K562 (cell line): ENCODE results near the gene BRCA1. TPM values are rescaled to one million over a fixed set of nuclear protein-coding genes. Genes with fewer than 3 reads are reported as not detected.

Experiments
- CC2D1A ChIP-seq: fragments of 450-650 bp; IDR thresholded peaks from 2 replicates; pipeline ENCODE4 v1.6.1; 2017; ENCODE audit warnings: mild to moderate bottlenecking
- EGR1 ChIP-seq: fragments of 450-650 bp; conservative IDR thresholded peaks from 2 replicates; pipeline ENCODE4 v1.6.1; 2017; ENCODE audit warnings: mild to moderate bottlenecking
- FOXA3 ChIP-seq, 2 experiments: fragments of 450-650 bp in 1 of 2; sonication (generic) in 1 of 2; formaldehyde crosslinking; IDR thresholded peaks in 1 of 2; conservative IDR thresholded peaks in 1 of 2; 2 replicates each; pipeline versions ENCODE4 v1.4.0 to v1.8.0; 2020 to 2022; ENCODE audit warnings: mild to moderate bottlenecking in 2 of 2, missing genetic modification reagents in 1 of 2
- HMG20A ChIP-seq: fragments of 450-650 bp; formaldehyde crosslinking; conservative IDR thresholded peaks from 2 replicates; pipeline ENCODE4 v1.4.0; 2020; ENCODE audit warnings: mild to moderate bottlenecking, mixed read lengths
- ILF3 ChIP-seq: fragments of 450-650 bp; IDR thresholded peaks from 2 replicates; pipeline ENCODE4 v1.6.1; 2018; ENCODE audit warnings: antibody characterized with exemption, mild to moderate bottlenecking, moderate library complexity, borderline replicate concordance
- MYBL2 ChIP-seq, 2 experiments: fragments of 450-650 bp in 1 of 2; sonication (generic) in 1 of 2; formaldehyde crosslinking in 1 of 2; IDR thresholded peaks; 2 replicates each; pipeline versions ENCODE4 v1.6.1 to v1.8.1; 2017 to 2022; ENCODE audit warnings: borderline replicate concordance in 1 of 2, inconsistent platforms in 1 of 2, low read depth in 1 of 2, mild to moderate bottlenecking in 1 of 2, missing genetic modification reagents in 1 of 2, moderate library complexity in 1 of 2
- PPARD ChIP-seq: fragments of 250-450 bp; sonication (Bioruptor Pico); IDR thresholded peaks from 2 replicates; pipeline ENCODE4 v1.8.0; 2022; ENCODE audit warnings: inconsistent platforms, mild to moderate bottlenecking, moderate library complexity
- RBBP5 ChIP-seq: fragments of 200-600 bp; sonication (generic); IDR thresholded peaks from 2 replicates; pipeline ENCODE4 v1.6.1; 2012; ENCODE audit warnings: borderline replicate concordance, mild to moderate bottlenecking, low read length, control low read depth, inconsistent platforms; ENCODE audit not compliant: insufficient read depth, poor library complexity, severe bottlenecking
- SIN3A ChIP-seq, 2 experiments: fragments of 150-350 bp in 1 of 2; IDR thresholded peaks; 2 replicates each; pipeline ENCODE4 v1.6.1; 2011 to 2016; ENCODE audit warnings: borderline replicate concordance in 2 of 2, low read depth in 2 of 2, low read length in 2 of 2, mild to moderate bottlenecking in 2 of 2, moderate library complexity in 2 of 2; ENCODE audit not compliant: control insufficient read depth in 1 of 2
- YY1 ChIP-seq, 3 experiments: IDR thresholded peaks; 2 replicates each; pipeline ENCODE4 v1.6.1; 2011; ENCODE audit warnings: low read length in 2 of 3, mild to moderate bottlenecking in 2 of 3, moderate library complexity in 2 of 3, borderline replicate concordance in 1 of 3, control low read depth in 1 of 3, low read depth in 1 of 3; ENCODE audit not compliant: insufficient read depth in 3 of 3, insufficient replicate concordance in 2 of 3, control insufficient read depth in 1 of 3, insufficient read length in 1 of 3; ENCODE audit errors: extremely low read depth in 1 of 3
- polyA plus RNA-seq, 8 experiments: library from polyadenylated mRNA; depleted of rRNA in 4 of 8; stranded (reverse) in 5 of 8; unstranded in 3 of 8; fragments of >200 nt; fragmentation: Nextera tagmentation in 2 of 8; fragmentation: Illumina TruSeq in 1 of 8; extraction: Ambion mirVana in 2 of 8; extraction: Trizol in 1 of 8; gene quantifications; 2 replicates each; pipeline versions ENCODE4 v1.2.1 to v1.2.3, GENCODE V29; 2011 to 2014; ENCODE audit warnings: inconsistent platforms in 1 of 8, missing spikeins in 1 of 8
- total RNA-seq, 7 experiments: library from RNA; depleted of rRNA in 6 of 7; stranded (reverse); fragments of >200 nt in 6 of 7; fragmentation: Illumina TruSeq in 2 of 7; extraction: Trizol in 2 of 7; gene quantifications; 2 replicates each; pipeline versions ENCODE4 v1.2.1 to v1.2.3, GENCODE V29; 2011 to 2021; ENCODE audit warnings: low replicate concordance in 1 of 7
- TF ChIP-seq, protein P1 (sequence below), 3 experiments: fragments of 200-800 bp in 1 of 3; sonication (Bioruptor generic) in 1 of 3; sonication (generic) in 1 of 3; formaldehyde crosslinking in 1 of 3; IDR thresholded peaks; 2 replicates each; pipeline versions ENCODE4 v1.6.1 to v1.8.0; 2016 to 2022; ENCODE audit warnings: mild to moderate bottlenecking in 2 of 3, missing compliant biosample characterization in 2 of 3, missing genetic modification characterization in 2 of 3, missing genetic modification reagents in 1 of 3
- TF ChIP-seq, protein P2 (sequence below): sonication (generic); formaldehyde crosslinking; IDR thresholded peaks from 2 replicates; pipeline ENCODE4 v1.8.0; 2022; ENCODE audit warnings: missing genetic modification reagents, mild to moderate bottlenecking, moderate library complexity, borderline replicate concordance
- TF ChIP-seq, protein P3 (sequence below): sonication (generic); formaldehyde crosslinking; IDR thresholded peaks from 2 replicates; pipeline ENCODE4 v1.8.0; 2022; ENCODE audit warnings: mild to moderate bottlenecking, missing genetic modification reagents
- TF ChIP-seq, protein P4 (sequence below): sonication (generic); formaldehyde crosslinking; IDR thresholded peaks from 2 replicates; pipeline ENCODE4 v1.8.1; 2022; ENCODE audit warnings: missing genetic modification reagents
- TF ChIP-seq, protein P5 (sequence below): sonication (generic); formaldehyde crosslinking; IDR thresholded peaks from 2 replicates; pipeline ENCODE4 v1.9.0; 2022; ENCODE audit warnings: mild to moderate bottlenecking, missing genetic modification reagents

The BRCA1 gene
- total and polyA plus RNA-seq, 9 of the 15 experiments (the other 6 are each of a cell fraction or from before 2014, with no cell fraction given), result 25.9 to 95.3 (median 62.3) TPM

DNA sequence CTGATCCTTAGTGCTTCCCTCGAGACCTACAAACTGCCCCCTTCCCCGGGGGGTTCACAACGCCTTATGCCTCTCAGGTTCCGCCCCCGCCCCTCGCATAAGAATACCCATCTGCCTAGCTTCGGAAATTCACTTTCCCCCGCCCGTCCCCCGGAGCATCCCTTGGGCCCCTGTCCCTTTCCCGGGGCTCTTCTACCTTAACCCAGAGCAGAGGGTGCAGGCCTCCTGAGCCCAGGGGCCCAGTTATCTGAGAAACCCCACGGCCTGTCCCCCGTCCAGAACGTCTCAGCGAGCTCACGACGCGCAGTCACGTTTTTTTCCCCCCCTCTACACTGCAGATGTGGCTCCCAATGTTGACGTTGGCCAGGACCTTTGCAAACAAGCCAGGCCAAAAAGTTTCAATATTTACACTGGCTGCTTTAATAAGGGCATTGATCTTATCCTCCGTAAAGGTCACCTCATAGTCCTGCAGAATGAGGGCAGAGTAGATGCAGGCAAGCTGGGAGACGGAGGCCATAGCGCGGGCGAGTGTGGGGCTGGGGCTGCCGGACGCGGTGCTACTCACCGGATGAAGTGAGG, 44.5 kb upstream of the BRCA1 start (continued):
- TF ChIP-seq YY1 (IDR thresholded peaks at IDR 0.05; ENCODE audit: borderline replicate concordance in 1 of 3, control insufficient read depth in 1 of 3, extremely low read depth in 1 of 3, insufficient read depth in 3 of 3, insufficient read length in 1 of 3, insufficient replicate concordance in 2 of 3, low read depth in 1 of 3, low read length in 2 of 3) (peak in 1 of 3 experiments; percentile 66), PPARD (CRISPR knock-in tag) (no peak), FOXA3 (CRISPR knock-in tag; conservative IDR thresholded peaks at IDR 0.05 in 1 of 2, IDR thresholded peaks at IDR 0.05 in 1 of 2) (peak in 1 of 2 experiments; percentile 83; a peak in 1 of 4 replicates), EGR1 (peak; percentile 57), HMG20A (CRISPR knock-in tag) (no peak), SIN3A (IDR thresholded peaks at IDR 0.05; ENCODE audit: borderline replicate concordance in 2 of 2, control insufficient read depth in 1 of 2, low read depth in 2 of 2, low read length in 2 of 2) (peak in 1 of 2 experiments; percentile 51; a peak in 2 of 4 replicates), ILF3 (no peak), RBBP5 (peak; percentile 82), CC2D1A (no peak), MYBL2 (IDR thresholded peaks at IDR 0.05; ENCODE audit: low read depth) (no peak), MYBL2 (CRISPR knock-in tag; IDR thresholded peaks at IDR 0.05; ENCODE audit: borderline replicate concordance) (no peak)
- TF ChIP-seq, protein P1, sequence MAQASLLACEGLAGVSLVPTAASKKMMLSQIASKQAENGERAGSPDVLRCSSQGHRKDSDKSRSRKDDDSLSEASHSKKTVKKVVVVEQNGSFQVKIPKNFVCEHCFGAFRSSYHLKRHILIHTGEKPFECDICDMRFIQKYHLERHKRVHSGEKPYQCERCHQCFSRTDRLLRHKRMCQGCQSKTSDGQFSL (CRISPR knock-in tag; IDR thresholded peaks at IDR 0.05), result peak; percentile 58
- TF ChIP-seq, protein P1 (tag; IDR thresholded peaks at IDR 0.05), result peak in 1 of 2 experiments; percentile 52; a peak in 1 of 4 replicates
- TF ChIP-seq, protein P2, sequence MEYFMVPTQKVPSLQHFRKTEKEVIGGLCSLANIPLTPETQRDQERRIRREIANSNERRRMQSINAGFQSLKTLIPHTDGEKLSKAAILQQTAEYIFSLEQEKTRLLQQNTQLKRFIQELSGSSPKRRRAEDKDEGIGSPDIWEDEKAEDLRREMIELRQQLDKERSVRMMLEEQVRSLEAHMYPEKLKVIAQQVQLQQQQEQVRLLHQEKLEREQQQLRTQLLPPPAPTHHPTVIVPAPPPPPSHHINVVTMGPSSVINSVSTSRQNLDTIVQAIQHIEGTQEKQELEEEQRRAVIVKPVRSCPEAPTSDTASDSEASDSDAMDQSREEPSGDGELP (CRISPR knock-in tag), result 0 out of 2 replicates have a peak, but pooled peaks have one; percentile 6
- TF ChIP-seq, protein P3, sequence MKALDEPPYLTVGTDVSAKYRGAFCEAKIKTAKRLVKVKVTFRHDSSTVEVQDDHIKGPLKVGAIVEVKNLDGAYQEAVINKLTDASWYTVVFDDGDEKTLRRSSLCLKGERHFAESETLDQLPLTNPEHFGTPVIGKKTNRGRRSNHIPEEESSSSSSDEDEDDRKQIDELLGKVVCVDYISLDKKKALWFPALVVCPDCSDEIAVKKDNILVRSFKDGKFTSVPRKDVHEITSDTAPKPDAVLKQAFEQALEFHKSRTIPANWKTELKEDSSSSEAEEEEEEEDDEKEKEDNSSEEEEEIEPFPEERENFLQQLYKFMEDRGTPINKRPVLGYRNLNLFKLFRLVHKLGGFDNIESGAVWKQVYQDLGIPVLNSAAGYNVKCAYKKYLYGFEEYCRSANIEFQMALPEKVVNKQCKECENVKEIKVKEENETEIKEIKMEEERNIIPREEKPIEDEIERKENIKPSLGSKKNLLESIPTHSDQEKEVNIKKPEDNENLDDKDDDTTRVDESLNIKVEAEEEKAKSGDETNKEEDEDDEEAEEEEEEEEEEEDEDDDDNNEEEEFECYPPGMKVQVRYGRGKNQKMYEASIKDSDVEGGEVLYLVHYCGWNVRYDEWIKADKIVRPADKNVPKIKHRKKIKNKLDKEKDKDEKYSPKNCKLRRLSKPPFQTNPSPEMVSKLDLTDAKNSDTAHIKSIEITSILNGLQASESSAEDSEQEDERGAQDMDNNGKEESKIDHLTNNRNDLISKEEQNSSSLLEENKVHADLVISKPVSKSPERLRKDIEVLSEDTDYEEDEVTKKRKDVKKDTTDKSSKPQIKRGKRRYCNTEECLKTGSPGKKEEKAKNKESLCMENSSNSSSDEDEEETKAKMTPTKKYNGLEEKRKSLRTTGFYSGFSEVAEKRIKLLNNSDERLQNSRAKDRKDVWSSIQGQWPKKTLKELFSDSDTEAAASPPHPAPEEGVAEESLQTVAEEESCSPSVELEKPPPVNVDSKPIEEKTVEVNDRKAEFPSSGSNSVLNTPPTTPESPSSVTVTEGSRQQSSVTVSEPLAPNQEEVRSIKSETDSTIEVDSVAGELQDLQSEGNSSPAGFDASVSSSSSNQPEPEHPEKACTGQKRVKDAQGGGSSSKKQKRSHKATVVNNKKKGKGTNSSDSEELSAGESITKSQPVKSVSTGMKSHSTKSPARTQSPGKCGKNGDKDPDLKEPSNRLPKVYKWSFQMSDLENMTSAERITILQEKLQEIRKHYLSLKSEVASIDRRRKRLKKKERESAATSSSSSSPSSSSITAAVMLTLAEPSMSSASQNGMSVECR (CRISPR knock-in tag), result peak; percentile 82
- TF ChIP-seq, protein P4, sequence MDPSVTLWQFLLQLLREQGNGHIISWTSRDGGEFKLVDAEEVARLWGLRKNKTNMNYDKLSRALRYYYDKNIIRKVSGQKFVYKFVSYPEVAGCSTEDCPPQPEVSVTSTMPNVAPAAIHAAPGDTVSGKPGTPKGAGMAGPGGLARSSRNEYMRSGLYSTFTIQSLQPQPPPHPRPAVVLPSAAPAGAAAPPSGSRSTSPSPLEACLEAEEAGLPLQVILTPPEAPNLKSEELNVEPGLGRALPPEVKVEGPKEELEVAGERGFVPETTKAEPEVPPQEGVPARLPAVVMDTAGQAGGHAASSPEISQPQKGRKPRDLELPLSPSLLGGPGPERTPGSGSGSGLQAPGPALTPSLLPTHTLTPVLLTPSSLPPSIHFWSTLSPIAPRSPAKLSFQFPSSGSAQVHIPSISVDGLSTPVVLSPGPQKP (CRISPR knock-in tag), result no peak
- TF ChIP-seq, protein P5, sequence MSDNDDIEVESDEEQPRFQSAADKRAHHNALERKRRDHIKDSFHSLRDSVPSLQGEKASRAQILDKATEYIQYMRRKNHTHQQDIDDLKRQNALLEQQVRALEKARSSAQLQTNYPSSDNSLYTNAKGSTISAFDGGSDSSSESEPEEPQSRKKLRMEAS (CRISPR knock-in tag), result peak; percentile 64
